GM19023 (cell line): ENCODE measurements around the gene ACVR2B.

Experiments
- ATAC-seq: cut with Tn5 transposase; IDR thresholded peaks from one replicate; pipeline ENCODE4 v1.9.1; 2021; ENCODE audit warnings: mild to moderate bottlenecking, moderate library complexity; ENCODE audit not compliant: unreplicated experiment

The ACVR2B gene

GRCh38 chr3:38457111-38458003 lies 3.7 kb downstream of the ACVR2B start:
- no peak for ATAC-seq

- no peak for ATAC-seq
These were observed 5.3 kb downstream of the ACVR2B start for GRCh38 chr3:38458796-38459498.

GRCh38 chr3:38459499-38460048 lies 5.9 kb downstream of the ACVR2B start:
- ATAC-seq: no peak

GRCh38 chr3:38460377-38461270 lies 6.9 kb downstream of the ACVR2B start:
- no peak for ATAC-seq

GRCh38 chr3:38465588-38466154 lies 12.0 kb downstream of the ACVR2B start:
- ATAC-seq: no peak

GRCh38 chr3:38468765-38469164 lies 15.1 kb downstream of the ACVR2B start:
- no peak for ATAC-seq

- ATAC-seq: no peak
These were observed 16.2 kb downstream of the ACVR2B start for GRCh38 chr3:38469852-38470251.

- no peak for ATAC-seq
These were observed 17.7 kb downstream of the ACVR2B start for GRCh38 chr3:38471260-38471857.

GRCh38 chr3:38472342-38472741 lies 18.7 kb downstream of the ACVR2B start:
- no peak for ATAC-seq

GRCh38 chr3:38473229-38473628 lies 19.5 kb downstream of the ACVR2B start:
- ATAC-seq: no peak

- ATAC-seq: no peak
These were observed 21.4 kb downstream of the ACVR2B start for GRCh38 chr3:38474928-38475605.

- no peak for ATAC-seq
These were observed 22.0 kb downstream of the ACVR2B start for GRCh38 chr3:38475716-38476115.

- ATAC-seq: no peak
These were observed 22.6 kb downstream of the ACVR2B start for GRCh38 chr3:38476157-38476756.

- no peak for ATAC-seq
These were observed 23.5 kb downstream of the ACVR2B start for GRCh38 chr3:38477057-38477820.

- ATAC-seq: no peak
These were observed 24.3 kb downstream of the ACVR2B start for GRCh38 chr3:38477839-38478450.

GRCh38 chr3:38478901-38479300 lies 25.2 kb downstream of the ACVR2B start:
- no peak for ATAC-seq

GRCh38 chr3:38479431-38480092 lies 25.9 kb downstream of the ACVR2B start:
- ATAC-seq: peak; percentile 73

GRCh38 chr3:38480093-38480445 lies 26.4 kb downstream of the ACVR2B start:
- ATAC-seq: no peak
